Erythroblast (primary cell): Measurements from ENCODE around the gene RAP1A.

ENCODE experiments used
- GATA1 ChIP-seq: IDR thresholded peaks from 2 replicates; pipeline ENCODE4 v1.6.1; 2011; ENCODE audit warnings: low read depth, mild to moderate bottlenecking, control low read depth, low read length, moderate library complexity
- POLR2A ChIP-seq: IDR thresholded peaks from 2 replicates; pipeline ENCODE4 v1.6.1; 2011; ENCODE audit warnings: mild to moderate bottlenecking, low read length

GRCh38 chr1:111742938-111743549 lies 123.5 kb downstream of the RAP1A start:
- TF ChIP-seq POLR2A, result no peak
- no peak for TF ChIP-seq GATA1
